ENCODE measurements around the gene AKAP8L. TPM values are rescaled to one million over a fixed set of nuclear protein-coding genes. Genes with fewer than 3 reads are reported as not detected.
A peak's percentile ranks its signal among the peaks of the same experiment; 100 is the strongest.

The AKAP8L gene
- total and polyA plus RNA-seq, 12 donors: 45.2 to 140 (median 63.1) TPM

DNA sequence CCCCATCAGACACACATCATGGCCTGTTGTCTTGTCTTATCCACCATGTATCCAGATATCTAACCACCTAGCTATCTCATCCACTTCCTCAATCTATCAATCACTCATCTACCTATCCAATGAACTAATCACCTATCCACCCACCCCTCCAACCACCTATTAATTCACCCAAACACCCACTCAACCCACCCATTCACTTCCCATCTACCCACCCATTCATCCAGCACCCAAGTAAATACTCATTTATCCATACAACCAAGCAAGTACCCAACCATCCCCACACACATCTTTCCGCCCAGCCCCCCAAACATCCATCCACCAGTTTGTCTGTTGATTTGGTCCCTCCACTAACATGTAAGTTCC, 31.7 kb upstream of the AKAP8L start:
- ATAC-seq (no peak), DNase-seq (no peak)
- Histone ChIP-seq H3K4me3 (no peak overlapping the region), H3K36me3 (peaks cover 0 to 30% (median 0%) of the 10 kb centered on the region in 9 donors), H3K4me1 (peaks cover 6 to 38% (median 28%) of the 10 kb centered on the region in 9 donors), H3K9me3 (no peaks in the 10 kb centered on the region), H3K27me3 (peaks cover 3 to 19% (median 10%) of the 10 kb centered on the region in 7 donors), H3K27ac (peak overlapping the region in 6 of 10 donors; percentile 72 to 93 (median 89))
- TF ChIP-seq, protein P1, sequence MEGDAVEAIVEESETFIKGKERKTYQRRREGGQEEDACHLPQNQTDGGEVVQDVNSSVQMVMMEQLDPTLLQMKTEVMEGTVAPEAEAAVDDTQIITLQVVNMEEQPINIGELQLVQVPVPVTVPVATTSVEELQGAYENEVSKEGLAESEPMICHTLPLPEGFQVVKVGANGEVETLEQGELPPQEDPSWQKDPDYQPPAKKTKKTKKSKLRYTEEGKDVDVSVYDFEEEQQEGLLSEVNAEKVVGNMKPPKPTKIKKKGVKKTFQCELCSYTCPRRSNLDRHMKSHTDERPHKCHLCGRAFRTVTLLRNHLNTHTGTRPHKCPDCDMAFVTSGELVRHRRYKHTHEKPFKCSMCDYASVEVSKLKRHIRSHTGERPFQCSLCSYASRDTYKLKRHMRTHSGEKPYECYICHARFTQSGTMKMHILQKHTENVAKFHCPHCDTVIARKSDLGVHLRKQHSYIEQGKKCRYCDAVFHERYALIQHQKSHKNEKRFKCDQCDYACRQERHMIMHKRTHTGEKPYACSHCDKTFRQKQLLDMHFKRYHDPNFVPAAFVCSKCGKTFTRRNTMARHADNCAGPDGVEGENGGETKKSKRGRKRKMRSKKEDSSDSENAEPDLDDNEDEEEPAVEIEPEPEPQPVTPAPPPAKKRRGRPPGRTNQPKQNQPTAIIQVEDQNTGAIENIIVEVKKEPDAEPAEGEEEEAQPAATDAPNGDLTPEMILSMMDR (IDR thresholded peaks at IDR 0.05): no peak
- intact Hi-C loops (cut with DNase I): loop anchor here in 3 of 10 donors (5.0 to 10.0 kb wide), 4 partner anchors 33 to 346 kb away; partner anchors contain the start of genes AKAP8L (in 1 of the 3) and SYDE1 (in 1 of the 3)
- 88 to 95% methylated on average over 1 of the region's 1 CpG for WGBS, 2 donors

GRCh38 chr19:15449620-15450527, 31.1 kb upstream of the AKAP8L start, which contains the start of gene WIZ:
Gene WIZ (minus strand): TSS chr19:15449956. CDS start chr19:15448307, 1,649 bp downstream.
- peaks cover 12 to 44% (median 34%) of the 10 kb centered on the region in 9 donors for H3K4me1 ChIP-seq
- peak in 6 of 8 donors; percentile 8 to 42 (median 24) for ATAC-seq
- H3K27ac ChIP-seq: peak within 1 kb of the TSS; percentile 78 to 93 (median 86)
- H3K9me3 ChIP-seq: no peaks in the 10 kb centered on the region
- H3K36me3 ChIP-seq: peaks cover 0 to 23% (median 0%) of the 10 kb centered on the region in 9 donors
- peak within 1 kb of the TSS; percentile 62 to 97 (median 77) for H3K4me3 ChIP-seq
- WGBS, 2 donors: 1% methylated on average over 22 to 67 of the region's 77 CpGs
- peak; percentile 89 to 92 for DNase-seq
- TF ChIP-seq, protein P1 (IDR thresholded peaks at IDR 0.05): no peak
- intact Hi-C loops (cut with DNase I): loop anchor here in 4 of 10 donors (1.0 to 10.0 kb wide), 6 partner anchors 31 to 345 kb away; partner anchors contain the start of genes AKAP8 (in 1 of the 4), AKAP8L (in 1 of the 4) and SYDE1 (in 1 of the 4)
- peaks cover 0 to 13% (median 6%) of the 10 kb centered on the region in 7 donors for H3K27me3 ChIP-seq

GRCh38 chr19:15448778-15449619, 30.2 kb upstream of the AKAP8L start:
- TF ChIP-seq, protein P1 (IDR thresholded peaks at IDR 0.05): no peak
- intact Hi-C loops (cut with DNase I): loop anchor here in 2 of 10 donors (1.0 to 5.0 kb wide), 2 partner anchors 30 to 72 kb away; partner anchors contain the start of gene AKAP8 (in 1 of the 2)
- Histone ChIP-seq H3K27ac (peak overlapping the region; percentile 78 to 93 (median 86)), H3K27me3 (peaks cover 0 to 4% (median 0%) of the 10 kb centered on the region in 7 donors), H3K4me1 (peaks cover 13 to 53% (median 39%) of the 10 kb centered on the region in 9 donors), H3K4me3 (peak overlapping the region; percentile 62 to 97 (median 77)), H3K9me3 (no peaks in the 10 kb centered on the region), H3K36me3 (peaks cover 0 to 14% (median 0%) of the 10 kb centered on the region in 9 donors)
- ATAC-seq (no peak), DNase-seq (peak in 1 of 2 donors; percentile 29)
- 2 to 3% methylated on average over 25 to 43 of the region's 43 CpGs for WGBS, 2 donors

Measured in heart right ventricle (tissue), 16 donors.